OCI-LY3 (cell line): ENCODE measurements around the gene MARCHF11.

Experiments
- EZH2phosphoT487 ChIP-seq: fragments of 200-600 bp; shearing (Covaris generic); IDR thresholded peaks from 2 replicates; pipeline ENCODE4 v1.6.1; 2018; ENCODE audit warnings: antibody characterized with exemption, mixed run types, low read depth
- TF ChIP-seq, protein P1 (sequence below): fragments of 200-600, 300-600 bp; sonication (generic); IDR thresholded peaks from 2 replicates; pipeline ENCODE4 v1.5.1; 2014; ENCODE audit warnings: antibody characterized with exemption, low read length, low read depth

GRCh38 chr5:16128944-16129343 lies 50.6 kb downstream of the MARCHF11 start:
- TF ChIP-seq EZH2phosphoT487, result no peak
- TF ChIP-seq, protein P1, sequence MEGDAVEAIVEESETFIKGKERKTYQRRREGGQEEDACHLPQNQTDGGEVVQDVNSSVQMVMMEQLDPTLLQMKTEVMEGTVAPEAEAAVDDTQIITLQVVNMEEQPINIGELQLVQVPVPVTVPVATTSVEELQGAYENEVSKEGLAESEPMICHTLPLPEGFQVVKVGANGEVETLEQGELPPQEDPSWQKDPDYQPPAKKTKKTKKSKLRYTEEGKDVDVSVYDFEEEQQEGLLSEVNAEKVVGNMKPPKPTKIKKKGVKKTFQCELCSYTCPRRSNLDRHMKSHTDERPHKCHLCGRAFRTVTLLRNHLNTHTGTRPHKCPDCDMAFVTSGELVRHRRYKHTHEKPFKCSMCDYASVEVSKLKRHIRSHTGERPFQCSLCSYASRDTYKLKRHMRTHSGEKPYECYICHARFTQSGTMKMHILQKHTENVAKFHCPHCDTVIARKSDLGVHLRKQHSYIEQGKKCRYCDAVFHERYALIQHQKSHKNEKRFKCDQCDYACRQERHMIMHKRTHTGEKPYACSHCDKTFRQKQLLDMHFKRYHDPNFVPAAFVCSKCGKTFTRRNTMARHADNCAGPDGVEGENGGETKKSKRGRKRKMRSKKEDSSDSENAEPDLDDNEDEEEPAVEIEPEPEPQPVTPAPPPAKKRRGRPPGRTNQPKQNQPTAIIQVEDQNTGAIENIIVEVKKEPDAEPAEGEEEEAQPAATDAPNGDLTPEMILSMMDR, result no peak
